Stimulated activated CD4-positive, alpha-beta T cell treated with anti-CD3 and anti-CD28 coated beads, Interleukin-4, amount 100 ng/mL, for 48 hours (primary cell): ENCODE measurements around the gene FGF18.

Experiments used
- DNase-seq, 2 donors: peaks; one replicate each; pipeline ENCODE4 v3.0.0-alpha.2; 2020; ENCODE audit warnings: low read depth in 2 of 2

The FGF18 gene

GRCh38 chr5:171422902-171423663, 3.6 kb downstream of the FGF18 start:
- DNase-seq = no peak

DNA sequence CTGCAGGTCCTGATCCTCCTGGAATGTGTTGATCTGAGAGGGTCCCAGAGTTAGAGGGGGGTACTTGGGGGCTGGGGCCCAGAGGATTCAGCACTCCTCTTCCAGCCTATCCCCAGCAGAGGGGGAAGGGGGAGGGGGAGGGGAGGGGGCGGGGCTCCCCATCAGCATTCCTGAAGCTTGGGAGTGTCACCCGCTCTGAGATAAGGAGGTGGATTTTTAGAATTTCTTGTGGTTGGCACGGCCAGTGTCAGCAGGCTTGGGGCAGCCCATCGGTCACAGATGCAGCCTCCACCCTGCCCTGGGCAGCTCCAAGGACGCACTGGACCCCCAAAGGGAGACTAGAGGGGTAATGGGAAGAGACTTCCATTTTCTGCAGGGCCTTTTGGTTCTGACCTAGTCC, 5.3 kb downstream of the FGF18 start:
- DNase-seq = no peak

DNA sequence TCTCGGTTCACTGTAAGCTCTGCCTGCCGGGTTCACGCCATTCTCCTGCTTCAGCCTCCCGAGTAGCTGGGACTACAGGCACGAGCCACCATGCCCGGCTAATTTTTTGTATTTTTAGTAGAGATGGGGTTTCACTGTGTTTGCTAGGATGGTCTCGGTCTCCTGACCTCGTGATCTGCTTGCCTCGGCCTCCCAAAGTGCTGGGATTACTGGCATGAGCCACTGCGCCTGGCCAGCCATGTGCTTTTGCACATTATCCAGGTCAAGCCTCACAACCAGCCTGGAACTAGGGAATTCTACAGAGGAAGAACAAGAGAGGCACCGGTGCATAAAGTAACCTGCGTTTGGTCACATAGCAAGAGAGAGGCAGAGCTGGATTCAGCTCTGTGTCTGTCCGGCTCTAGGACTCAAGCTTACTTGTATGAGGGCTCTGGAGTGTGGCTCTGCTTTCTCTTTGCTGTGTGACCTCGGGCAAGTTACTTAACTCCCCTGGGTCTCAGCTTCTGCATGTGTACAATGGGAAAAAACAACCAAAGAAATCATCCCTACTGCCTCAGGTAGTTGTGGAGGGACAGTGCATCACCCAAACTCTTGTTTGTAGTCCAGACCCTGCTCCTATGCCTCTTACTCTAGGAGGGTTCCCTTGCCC, 6.3 kb downstream of the FGF18 start:
- DNase-seq = no peak

- no peak for DNase-seq
Measured at GRCh38 chr5:171426266-171426665, 6.8 kb downstream of the FGF18 start.

DNA sequence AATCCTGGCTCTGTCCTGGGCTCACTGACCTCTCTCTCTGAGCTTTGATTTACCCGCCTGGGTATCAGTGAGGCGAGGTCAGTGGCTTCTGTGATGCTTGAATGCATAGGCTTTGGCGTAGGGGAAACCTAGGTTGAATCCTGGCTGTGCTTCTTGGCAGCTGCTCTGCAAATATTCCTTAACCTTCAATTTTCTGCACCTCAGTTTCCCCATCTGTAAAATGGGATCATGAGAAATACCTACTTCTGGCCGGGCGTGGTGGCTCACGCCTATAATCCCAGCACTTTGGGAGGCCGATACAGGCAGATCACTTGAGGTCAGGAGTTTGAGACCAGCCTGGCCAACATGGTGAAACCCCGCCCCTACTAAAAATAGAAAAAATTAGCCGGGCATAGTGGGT, 7.2 kb downstream of the FGF18 start:
- DNase-seq = no peak

GRCh38 chr5:171427318-171428167, 8.1 kb downstream of the FGF18 start:
- no peak for DNase-seq

- DNase-seq = no peak
Measured at GRCh38 chr5:171428168-171428696, 8.8 kb downstream of the FGF18 start.

GRCh38 chr5:171428809-171429542, 9.5 kb downstream of the FGF18 start:
- DNase-seq = no peak

DNA sequence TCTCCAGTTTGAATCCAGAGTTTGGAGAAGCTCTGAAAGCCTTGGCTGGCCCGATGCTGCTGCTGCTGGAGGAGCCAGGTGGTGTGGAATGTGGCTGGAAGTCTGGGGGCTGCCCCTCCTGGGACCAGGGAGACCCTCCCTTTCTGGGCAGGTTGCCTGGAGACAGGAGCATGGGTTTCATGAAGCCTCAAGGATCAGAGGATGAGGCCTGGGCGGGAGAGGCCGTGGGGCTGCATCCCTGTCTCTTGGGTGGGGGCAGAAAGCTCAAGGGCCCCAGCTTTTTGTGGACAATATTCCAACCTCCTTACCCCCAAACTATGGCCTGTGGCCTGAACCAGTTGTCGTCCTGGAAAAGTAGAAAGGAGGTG, 10.1 kb downstream of the FGF18 start:
- no peak for DNase-seq

DNA sequence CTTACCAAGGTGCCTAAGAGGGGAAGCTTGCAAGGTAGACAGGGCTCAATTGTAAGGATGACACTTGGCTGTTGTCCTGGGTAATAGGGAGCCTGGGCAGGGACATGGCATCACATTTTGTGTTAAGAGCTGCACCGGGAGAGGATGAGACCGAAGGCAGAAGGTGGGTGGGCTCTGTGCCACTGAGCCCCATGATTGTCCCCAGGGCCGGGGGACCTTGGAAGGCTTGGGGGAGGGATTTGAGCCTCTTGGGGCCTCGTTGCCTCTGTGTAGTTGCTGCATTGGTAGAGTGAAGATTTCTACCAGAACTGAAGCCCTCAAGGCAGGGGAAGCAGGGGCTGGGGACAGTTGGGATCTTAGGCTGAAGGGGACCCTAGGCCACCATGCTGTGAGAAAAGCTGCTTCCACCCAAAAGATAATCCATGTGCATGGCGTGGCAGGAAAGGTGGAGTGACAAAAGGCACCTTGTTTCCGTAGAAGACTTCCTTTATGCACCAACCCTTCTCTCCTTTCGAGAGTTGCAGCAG, 11.9 kb downstream of the FGF18 start:
- no peak for DNase-seq

- DNase-seq = no peak
Measured at GRCh38 chr5:171432076-171432475, 12.6 kb downstream of the FGF18 start.

- no peak for DNase-seq
Measured at GRCh38 chr5:171432583-171433351, 13.3 kb downstream of the FGF18 start.

GRCh38 chr5:171433352-171433698, 13.9 kb downstream of the FGF18 start:
- no peak for DNase-seq

DNA sequence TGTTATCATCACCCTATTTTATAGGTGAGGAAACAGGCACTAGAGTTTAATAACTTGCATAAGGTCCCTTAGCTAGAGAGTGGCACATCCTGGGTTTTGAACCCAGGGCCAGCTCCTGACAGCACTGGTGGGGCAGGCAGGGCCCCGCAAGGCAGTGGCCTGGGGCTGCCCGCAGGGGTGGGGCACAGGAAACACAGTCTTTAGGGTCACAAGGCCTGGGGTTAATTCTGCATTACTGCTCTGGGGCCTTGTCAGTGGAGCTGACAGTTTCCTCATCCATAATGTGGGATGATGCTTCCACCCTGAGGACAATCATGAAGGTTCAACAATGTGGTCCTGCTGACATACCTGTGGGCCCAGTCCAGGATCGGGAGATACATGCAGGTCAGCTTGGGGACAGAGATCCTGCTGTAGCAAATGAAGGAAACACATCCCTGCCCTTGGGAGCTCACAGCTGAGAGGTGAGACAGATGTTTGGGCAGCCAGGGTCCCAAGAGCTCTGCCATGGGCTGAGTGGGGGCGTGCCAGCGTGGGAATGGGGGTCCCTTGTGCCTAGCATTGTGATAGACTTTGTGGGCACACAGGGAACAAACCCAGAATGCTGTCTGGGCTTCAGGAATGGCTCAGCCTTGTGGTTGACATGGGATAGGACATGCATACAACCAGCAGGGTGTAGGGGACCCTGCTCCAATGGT, 14.7 kb downstream of the FGF18 start:
- DNase-seq = no peak

- no peak for DNase-seq
Measured at GRCh38 chr5:171434874-171435273, 15.4 kb downstream of the FGF18 start.

GRCh38 chr5:171435908-171436307, 16.5 kb downstream of the FGF18 start:
- DNase-seq = no peak

GRCh38 chr5:171436804-171437285, 17.4 kb downstream of the FGF18 start:
- DNase-seq = no peak

GRCh38 chr5:171437286-171437821, 17.9 kb downstream of the FGF18 start:
- no peak for DNase-seq

DNA sequence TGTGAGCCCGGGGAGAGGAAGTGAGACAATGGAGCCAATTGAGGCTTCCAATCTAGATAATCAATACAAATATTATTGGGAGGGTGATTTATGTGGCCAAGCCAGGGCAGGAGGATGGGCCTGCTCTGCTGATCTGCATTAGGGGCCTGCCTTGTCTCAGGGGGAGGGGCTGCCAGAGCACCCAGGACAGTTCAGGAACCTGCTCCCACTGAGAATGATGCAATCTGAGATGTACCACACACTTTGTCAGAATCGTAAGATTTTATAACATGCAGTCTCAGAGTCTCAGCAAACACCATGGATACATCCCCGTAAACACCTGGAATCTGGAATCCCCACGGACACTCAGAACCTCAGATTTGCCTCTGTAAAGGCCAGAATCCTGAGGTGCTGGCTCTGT, 19.3 kb downstream of the FGF18 start:
- DNase-seq = no peak
